SU-DHL-6 (cell line): ENCODE measurements around the gene PADI2.

Experiments
- H2AFZ ChIP-seq: fragments of 200-600 bp; sonication (generic); 2 replicates; pipeline ENCODE4 v1.6.1; 2014; ENCODE audit warnings: low read depth, mild to moderate bottlenecking, moderate library complexity, mixed read lengths, antibody characterized with exemption, low read length; ENCODE audit not compliant: severe bottlenecking
- H3F3A ChIP-seq: fragments of 200-600 bp; shearing (Covaris generic); 2 replicates; pipeline ENCODE4 v1.6.0; 2016; ENCODE audit warnings: antibody characterized with exemption, mild to moderate bottlenecking; ENCODE audit not compliant: insufficient read depth
- H3K27ac ChIP-seq: fragments of 200-600 bp; sonication (generic); 2 replicates; pipeline ENCODE4 v1.5.1; 2016; ENCODE audit warnings: low read depth, mild to moderate bottlenecking, low read length, moderate library complexity, mixed read lengths
- H3K27me3 ChIP-seq: fragments of 200-600 bp; sonication (generic), shearing (Covaris generic); 2 replicates; pipeline ENCODE4 v1.6.0; 2014; ENCODE audit warnings: mild to moderate bottlenecking, low read length
- H3K36me3 ChIP-seq: fragments of 200-600 bp; sonication (generic); 2 replicates; pipeline ENCODE4 v1.6.1; 2014; ENCODE audit warnings: mild to moderate bottlenecking, low read length, mixed read lengths
- H3K4me2 ChIP-seq: fragments of 300-600, 200-600 bp; shearing (Covaris generic), sonication (generic); 2 replicates; pipeline ENCODE4 v1.6.0; 2014; ENCODE audit warnings: low read length, low read depth, mild to moderate bottlenecking; ENCODE audit not compliant: poor library complexity, severe bottlenecking
- H3K4me3 ChIP-seq: fragments of 200-600 bp; sonication (generic); 2 replicates; pipeline ENCODE4 v1.5.1; 2014; ENCODE audit warnings: antibody characterized with exemption, low read length, mild to moderate bottlenecking, mixed read lengths; ENCODE audit not compliant: insufficient read depth, poor library complexity, severe bottlenecking
- H3K79me2 ChIP-seq: fragments of 200-600 bp; sonication (generic); 2 replicates; pipeline ENCODE4 v1.6.1; 2014; ENCODE audit warnings: mild to moderate bottlenecking, low read length, moderate library complexity; ENCODE audit not compliant: insufficient read depth
- H3K9ac ChIP-seq: fragments of 200-600 bp; sonication (generic); 2 replicates; pipeline ENCODE4 v1.7.0; 2014; ENCODE audit warnings: mild to moderate bottlenecking, low read length
- H3K9me2 ChIP-seq: fragments of 200-600 bp; sonication (generic); replicated peaks from 2 replicates; pipeline ENCODE4 v1.6.1; 2014; ENCODE audit warnings: low read length; ENCODE audit not compliant: insufficient read depth
- H3K9me3 ChIP-seq: fragments of 200-600 bp; sonication (generic); 2 replicates; pipeline ENCODE4 v1.6.1; 2014; ENCODE audit warnings: low read length, mixed read lengths; ENCODE audit not compliant: insufficient read depth
- H4K20me1 ChIP-seq: fragments of 200-600 bp; sonication (generic); 2 replicates; pipeline ENCODE4 v1.6.1; 2014; ENCODE audit warnings: low read depth, mild to moderate bottlenecking, antibody characterized with exemption, low read length, moderate library complexity, mixed read lengths
- EZH2phosphoT487 ChIP-seq: fragments of 200-600 bp; sonication (generic), shearing (Covaris generic); conservative IDR thresholded peaks from 2 replicates; pipeline ENCODE4 v1.6.1; 2018; ENCODE audit warnings: mild to moderate bottlenecking, antibody characterized with exemption, low read length, moderate library complexity, mixed read lengths
- TF ChIP-seq, protein P1 (sequence below): fragments of 200-600 bp; sonication (generic); IDR thresholded peaks from one replicate; pipeline ENCODE4 v1.5.1; 2017; ENCODE audit warnings: antibody characterized with exemption, mild to moderate bottlenecking, low read length, moderate library complexity; ENCODE audit not compliant: insufficient read depth, poor library complexity, severe bottlenecking

PADI2 gene

DNA sequence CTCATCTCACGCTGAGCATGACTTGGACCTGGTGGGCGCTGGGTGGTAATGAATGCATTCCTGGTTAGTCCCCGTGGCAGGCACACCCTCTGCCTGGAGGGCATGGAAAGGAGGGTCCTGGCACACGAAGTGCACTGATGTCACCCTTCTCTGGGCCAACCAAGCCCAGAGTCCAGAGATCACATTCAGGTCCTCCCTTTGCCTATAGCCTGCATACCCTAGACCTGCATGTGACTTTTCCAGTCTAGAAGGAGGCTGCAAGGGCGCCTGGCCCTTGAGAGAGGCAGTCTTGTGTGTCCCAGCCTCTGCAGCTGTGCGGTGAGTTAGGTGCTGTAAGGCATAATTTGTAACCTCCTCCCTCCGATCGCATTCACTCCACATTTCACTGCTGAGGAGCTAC, 22.1 kb downstream of the PADI2 start:
- Histone ChIP-seq H3K36me3 (no peaks in the 10 kb centered on the region), H3K4me3 (no peak overlapping the region), H2AFZ (no peak overlapping the region), H3K9me3 (no peaks in the 10 kb centered on the region), H3K9me2 (no peaks in the 10 kb centered on the region), H3K4me2 (no peak overlapping the region), H3F3A (no peaks in the 10 kb centered on the region), H4K20me1 (no peaks in the 10 kb centered on the region), H3K27ac (no peak overlapping the region), H3K9ac (no peak overlapping the region), H3K27me3 (no peaks in the 10 kb centered on the region), H3K79me2 (no peaks in the 10 kb centered on the region)
- no peak for TF ChIP-seq EZH2phosphoT487
- TF ChIP-seq, protein P1, sequence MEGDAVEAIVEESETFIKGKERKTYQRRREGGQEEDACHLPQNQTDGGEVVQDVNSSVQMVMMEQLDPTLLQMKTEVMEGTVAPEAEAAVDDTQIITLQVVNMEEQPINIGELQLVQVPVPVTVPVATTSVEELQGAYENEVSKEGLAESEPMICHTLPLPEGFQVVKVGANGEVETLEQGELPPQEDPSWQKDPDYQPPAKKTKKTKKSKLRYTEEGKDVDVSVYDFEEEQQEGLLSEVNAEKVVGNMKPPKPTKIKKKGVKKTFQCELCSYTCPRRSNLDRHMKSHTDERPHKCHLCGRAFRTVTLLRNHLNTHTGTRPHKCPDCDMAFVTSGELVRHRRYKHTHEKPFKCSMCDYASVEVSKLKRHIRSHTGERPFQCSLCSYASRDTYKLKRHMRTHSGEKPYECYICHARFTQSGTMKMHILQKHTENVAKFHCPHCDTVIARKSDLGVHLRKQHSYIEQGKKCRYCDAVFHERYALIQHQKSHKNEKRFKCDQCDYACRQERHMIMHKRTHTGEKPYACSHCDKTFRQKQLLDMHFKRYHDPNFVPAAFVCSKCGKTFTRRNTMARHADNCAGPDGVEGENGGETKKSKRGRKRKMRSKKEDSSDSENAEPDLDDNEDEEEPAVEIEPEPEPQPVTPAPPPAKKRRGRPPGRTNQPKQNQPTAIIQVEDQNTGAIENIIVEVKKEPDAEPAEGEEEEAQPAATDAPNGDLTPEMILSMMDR: no peak

DNA sequence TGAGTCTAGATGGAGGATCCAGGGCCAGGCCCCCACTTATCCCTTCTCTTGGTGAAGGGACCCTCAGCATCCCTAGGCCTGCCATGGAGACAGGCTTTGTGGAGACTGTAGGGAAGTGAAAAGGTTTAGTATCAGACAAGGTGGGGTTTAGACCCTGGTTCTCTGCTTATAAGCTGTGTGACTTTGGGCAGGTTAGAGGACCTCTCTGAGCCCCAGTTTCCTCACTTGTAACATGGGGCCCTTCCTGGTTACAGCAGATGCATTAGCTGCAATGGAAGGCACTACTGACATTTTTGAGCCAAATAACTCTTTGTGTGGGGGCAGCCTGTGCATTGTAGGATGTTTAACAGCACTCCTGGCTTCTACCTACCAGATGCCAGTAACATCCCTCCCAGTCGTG, 22.7 kb downstream of the PADI2 start:
- Histone ChIP-seq H3K4me3 (no peak overlapping the region), H3K9ac (no peak overlapping the region), H3K27me3 (no peaks in the 10 kb centered on the region), H3K36me3 (no peaks in the 10 kb centered on the region), H3F3A (no peaks in the 10 kb centered on the region), H3K79me2 (no peaks in the 10 kb centered on the region), H3K9me3 (no peaks in the 10 kb centered on the region), H3K9me2 (no peaks in the 10 kb centered on the region), H4K20me1 (no peaks in the 10 kb centered on the region), H2AFZ (no peak overlapping the region), H3K27ac (no peak overlapping the region), H3K4me2 (no peak overlapping the region)
- TF ChIP-seq EZH2phosphoT487: no peak
- TF ChIP-seq, protein P1: no peak

DNA sequence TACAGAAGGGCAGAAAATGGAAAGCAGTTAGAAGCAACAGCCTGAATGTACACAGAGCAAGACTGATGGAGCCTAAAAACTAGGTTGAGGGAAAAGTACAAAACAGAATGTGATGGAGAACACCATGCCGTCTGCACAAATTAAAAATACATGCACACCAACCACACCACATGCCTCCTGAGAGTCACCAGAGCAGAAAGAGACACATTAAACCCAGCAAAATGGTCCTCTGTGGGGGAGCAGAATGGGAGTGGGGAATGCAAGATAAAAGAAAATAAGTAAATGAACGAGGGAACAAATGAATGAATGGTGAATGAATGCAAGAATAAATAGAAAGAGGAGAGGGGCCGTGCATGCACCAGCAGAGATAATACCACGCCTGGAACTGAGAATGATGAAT, 24.1 kb downstream of the PADI2 start:
- H3K4me3 ChIP-seq: no peak overlapping the region
- H3K36me3 ChIP-seq: no peaks in the 10 kb centered on the region
- no peaks in the 10 kb centered on the region for H3K9me2 ChIP-seq
- no peaks in the 10 kb centered on the region for H3K9me3 ChIP-seq
- H2AFZ ChIP-seq: no peak overlapping the region
- TF ChIP-seq EZH2phosphoT487: no peak
- TF ChIP-seq, protein P1: no peak
- H3K27ac ChIP-seq: no peak overlapping the region
- no peaks in the 10 kb centered on the region for H3K27me3 ChIP-seq
- no peaks in the 10 kb centered on the region for H4K20me1 ChIP-seq
- H3F3A ChIP-seq: no peaks in the 10 kb centered on the region
- H3K4me2 ChIP-seq: no peak overlapping the region
- no peaks in the 10 kb centered on the region for H3K79me2 ChIP-seq
- no peak overlapping the region for H3K9ac ChIP-seq

DNA sequence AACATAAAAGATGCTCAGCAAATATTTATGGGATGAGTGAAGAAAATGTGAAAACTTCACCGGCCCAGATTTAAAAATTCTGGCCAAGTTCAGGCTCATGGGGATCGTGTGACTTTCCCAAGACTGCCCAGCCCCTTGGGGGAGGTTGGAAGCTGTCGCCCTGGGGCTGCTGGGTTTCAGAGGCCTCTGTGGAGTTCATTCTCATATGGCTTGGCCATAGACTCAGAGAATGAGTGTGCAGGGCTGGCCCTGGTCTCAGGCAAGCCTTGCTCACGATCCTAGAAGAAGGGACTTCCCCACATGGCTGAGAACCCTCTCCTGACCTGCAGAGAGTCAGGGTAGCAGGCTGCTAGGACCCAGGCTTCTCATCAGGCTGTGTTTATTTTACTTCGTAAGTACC, 24.6 kb downstream of the PADI2 start:
- H3K4me3 ChIP-seq: no peak overlapping the region
- no peaks in the 10 kb centered on the region for H3F3A ChIP-seq
- no peaks in the 10 kb centered on the region for H3K9me3 ChIP-seq
- H2AFZ ChIP-seq: no peak overlapping the region
- TF ChIP-seq, protein P1: no peak
- H3K4me2 ChIP-seq: no peak overlapping the region
- H3K27me3 ChIP-seq: no peaks in the 10 kb centered on the region
- H3K9ac ChIP-seq: no peak overlapping the region
- H3K36me3 ChIP-seq: no peaks in the 10 kb centered on the region
- no peaks in the 10 kb centered on the region for H4K20me1 ChIP-seq
- no peak overlapping the region for H3K27ac ChIP-seq
- H3K9me2 ChIP-seq: no peaks in the 10 kb centered on the region
- no peaks in the 10 kb centered on the region for H3K79me2 ChIP-seq
